HFFc6 (cell line): ENCODE measurements around the gene SRSF4. TPM values are rescaled to one million over a fixed set of nuclear protein-coding genes. Genes with fewer than 3 reads are reported as not detected.
A peak's percentile ranks its signal among the peaks of the same experiment; 100 is the strongest.

Source experiments
- DNase-seq: peaks from one replicate; pipeline ENCODE4 v3.0.0-alpha.2; 2018
- H3K27ac Mint-ChIP-seq: 2 replicates; pipeline ENCODE4 v1.8.0; 2020; ENCODE audit warnings: mild to moderate bottlenecking, mixed read lengths
- H3K27me3 Mint-ChIP-seq: 2 replicates; pipeline ENCODE4 v1.8.0; 2021; ENCODE audit warnings: mild to moderate bottlenecking, moderate library complexity, mixed read lengths; ENCODE audit not compliant: insufficient read depth
- H3K36me3 Mint-ChIP-seq: 2 replicates; pipeline ENCODE4 v1.8.0; 2021; ENCODE audit warnings: low read depth, mixed read lengths
- H3K4me1 Mint-ChIP-seq: 2 replicates; pipeline ENCODE4 v1.8.0; 2020; ENCODE audit warnings: low read depth, mixed read lengths
- H3K4me3 Mint-ChIP-seq: 2 replicates; pipeline ENCODE4 v1.8.0; 2020; ENCODE audit warnings: mild to moderate bottlenecking, moderate library complexity, mixed read lengths
- H3K9me3 Mint-ChIP-seq: 2 replicates; pipeline ENCODE4 v1.8.0; 2020; ENCODE audit warnings: mild to moderate bottlenecking, mixed read lengths
- CTCF ChIP-seq: fragments of 200-600 bp; sonication (generic); IDR thresholded peaks from 2 replicates; pipeline ENCODE4 v1.5.0; 2021; ENCODE audit warnings: antibody characterized with exemption, mild to moderate bottlenecking
- total RNA-seq, 6 experiments: library from RNA; stranded (reverse); fragmentation: NEBNext Ultra II Directional; extraction: Animal tissue kit (Norgen Biotek cat#: 25700); gene quantifications; 2 replicates in 1 of 6; 3 replicates in 5 of 6; pipeline ENCODE4 v1.2.3, GENCODE V29; 2021

Gene SRSF4
- total RNA-seq, 6 experiments from 2014 or later, result 47.6 to 54.5 (median 51.5) TPM

DNA sequence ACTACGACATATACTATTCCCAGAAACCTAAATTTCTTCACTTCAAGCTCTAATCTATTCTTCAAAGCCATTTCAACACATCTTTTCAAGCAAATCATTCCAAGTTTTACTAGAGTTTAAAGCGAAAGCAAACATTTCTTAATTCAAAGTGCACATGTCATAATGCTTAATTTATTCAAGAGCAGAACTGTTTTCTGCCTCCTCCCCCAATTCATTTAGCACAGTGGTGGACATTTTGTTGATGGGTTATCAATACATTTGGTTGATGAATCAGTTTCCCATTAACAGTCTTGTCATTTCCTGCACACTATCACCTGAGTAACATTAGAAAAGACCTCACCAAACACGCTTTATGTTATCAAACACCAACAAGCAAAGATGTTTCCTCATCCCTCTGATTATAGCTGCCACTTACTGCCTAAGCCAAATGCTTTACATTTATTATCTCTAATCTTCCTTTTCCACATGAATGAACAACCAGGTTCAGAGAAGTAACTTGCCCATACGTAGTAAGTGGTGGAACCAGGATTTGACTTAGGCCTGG is 2.0 kb downstream of the SRSF4 start:
- peak overlapping the region; percentile 93 for H3K4me3 Mint-ChIP-seq

GRCh38 chr1:29177022-29177705 is 4.5 kb downstream of the SRSF4 start:
- no peak for DNase-seq
- Mint-ChIP-seq H3K9me3 (no peaks in the 10 kb centered on the region), H3K4me1 (peaks cover 55% of the 10 kb centered on the region), H3K27me3 (peaks cover 2% of the 10 kb centered on the region), H3K4me3 (peak overlapping the region; percentile 69), H3K36me3 (peaks cover 43% of the 10 kb centered on the region), H3K27ac (peak overlapping the region; percentile 88)
- TF ChIP-seq CTCF, result no peak

More for the DNA sequence above, 2.0 kb downstream of the SRSF4 start:
- DNase-seq, result no peak
- Mint-ChIP-seq H3K4me1 (peaks cover 48% of the 10 kb centered on the region), H3K36me3 (peaks cover 34% of the 10 kb centered on the region), H3K27me3 (peaks cover 2% of the 10 kb centered on the region), H3K27ac (peak overlapping the region; percentile 97), H3K9me3 (no peaks in the 10 kb centered on the region)
- no peak for TF ChIP-seq CTCF

GRCh38 chr1:29176576-29176975 is 5.1 kb downstream of the SRSF4 start:
- Mint-ChIP-seq H3K27ac (peak overlapping the region; percentile 88), H3K9me3 (no peaks in the 10 kb centered on the region), H3K4me1 (peaks cover 56% of the 10 kb centered on the region), H3K36me3 (peaks cover 45% of the 10 kb centered on the region), H3K4me3 (peak overlapping the region; percentile 69), H3K27me3 (peaks cover 2% of the 10 kb centered on the region)
- TF ChIP-seq CTCF, result no peak
- peak; percentile 42 for DNase-seq

DNA sequence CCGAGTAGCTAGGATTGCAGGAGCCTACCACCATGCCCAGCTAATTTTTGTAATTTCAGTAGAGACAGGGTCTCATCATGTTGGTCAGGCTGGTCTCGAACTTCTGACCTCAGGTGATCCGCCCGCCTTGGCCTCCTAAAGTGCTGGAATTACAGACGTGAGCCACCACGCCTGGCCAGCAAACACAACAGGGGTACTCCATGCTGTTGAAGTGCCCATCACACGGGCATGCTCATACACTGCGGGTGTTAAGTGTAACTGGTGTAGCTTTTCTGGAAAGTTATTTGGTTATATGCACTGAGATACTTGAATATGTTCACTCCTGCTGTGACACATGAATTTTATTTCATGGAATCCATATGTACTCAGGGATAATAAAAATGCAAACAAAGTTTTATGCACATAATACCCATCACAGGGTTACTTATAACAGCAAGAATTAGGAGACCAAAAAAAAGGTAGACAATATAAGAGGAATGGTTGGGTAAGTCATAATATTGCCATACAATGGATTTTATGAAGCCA is 9.2 kb downstream of the SRSF4 start:
- Mint-ChIP-seq H3K27me3 (no peaks in the 10 kb centered on the region; the same call in 1 of the 2 replicates), H3K4me3 (no peak overlapping the region), H3K36me3 (peaks cover 43% of the 10 kb centered on the region), H3K27ac (no peak overlapping the region; the same call in 1 of the 2 replicates), H3K9me3 (no peaks in the 10 kb centered on the region), H3K4me1 (peaks cover 63% of the 10 kb centered on the region)
- DNase-seq, result no peak
- no peak for TF ChIP-seq CTCF

GRCh38 chr1:29171521-29171920 is 10.2 kb downstream of the SRSF4 start:
- Mint-ChIP-seq H3K4me3 (no peak overlapping the region), H3K27ac (peak overlapping the region; percentile 47), H3K27me3 (no peaks in the 10 kb centered on the region; the same call in 1 of the 2 replicates), H3K9me3 (no peaks in the 10 kb centered on the region), H3K4me1 (peaks cover 61% of the 10 kb centered on the region), H3K36me3 (peaks cover 45% of the 10 kb centered on the region)
- no peak for DNase-seq
- no peak for TF ChIP-seq CTCF
